ENCODE measurements around the gene B3GAT3.
"Not testable (repeated sequence)": the region's sequence is repeated elsewhere in the genome, so short reads cannot be mapped to it uniquely, and the experiment has no call there.

The B3GAT3 gene

DNA sequence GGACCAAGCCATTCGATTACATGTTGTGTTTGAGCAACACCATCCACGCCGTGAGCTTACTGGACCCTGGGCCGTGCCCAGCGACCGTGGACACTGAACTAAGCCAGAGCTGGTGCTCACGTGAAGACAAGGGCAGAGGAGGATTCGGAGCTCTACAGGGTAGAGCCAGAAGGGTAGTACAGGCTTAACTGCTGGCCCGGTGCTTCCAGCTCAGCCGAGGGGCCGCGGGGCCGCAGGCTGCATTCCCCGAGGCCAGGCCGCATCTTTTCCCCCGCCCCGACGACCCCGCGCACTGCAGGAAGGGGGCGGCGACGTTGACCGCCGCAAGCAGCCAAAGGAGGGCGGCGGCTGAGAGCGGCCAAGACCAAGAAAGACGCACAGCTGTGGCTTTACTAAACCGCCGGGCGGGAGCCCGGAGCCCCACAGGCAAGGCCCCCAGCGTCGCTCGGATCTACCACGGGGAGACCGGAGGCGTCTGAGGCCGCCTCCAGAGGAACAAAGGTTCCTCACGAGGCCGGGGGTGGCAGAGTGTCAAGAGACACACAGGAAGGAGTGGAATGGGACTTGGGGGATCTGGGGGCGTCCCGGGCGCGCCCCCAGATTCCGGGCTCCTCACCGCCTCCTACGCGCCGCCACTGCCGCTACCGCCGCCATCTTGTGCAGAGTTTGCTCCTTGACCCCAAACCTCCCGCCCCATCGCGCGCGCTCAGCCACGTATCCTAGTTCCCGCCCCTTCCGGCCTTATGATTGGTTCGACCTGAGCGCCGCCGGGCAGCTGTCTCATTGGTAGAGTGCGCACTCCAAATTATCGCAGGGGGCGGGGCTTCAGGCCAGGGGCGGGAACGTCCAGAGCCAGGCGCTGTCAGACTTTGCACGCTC lies 24.4 kb upstream of the B3GAT3 start, which contains the start of gene GANAB:
Gene GANAB, minus strand, starts transcription at position 668 of the 879 bp plus-strand sequence. Its CDS starts 14 bp downstream, at position 654.
- DNase-seq (ENCODE audit: low spot score) = peak; percentile 99

DNA sequence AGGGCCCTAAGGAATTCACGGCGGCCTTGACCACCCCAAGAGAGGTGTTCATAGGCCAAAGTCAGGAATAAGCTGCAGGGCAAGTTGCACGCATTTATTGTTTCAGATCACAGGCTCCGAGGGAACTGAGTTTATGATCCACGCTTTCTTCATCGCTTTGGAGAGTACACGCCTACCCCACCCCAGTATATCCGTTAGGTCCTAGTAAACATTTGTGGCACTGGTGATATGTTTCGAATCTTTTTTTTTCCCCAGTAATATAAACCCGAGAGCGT lies 23.8 kb upstream of the B3GAT3 start:
- DNase-seq (ENCODE audit: low spot score) = no peak

DNA sequence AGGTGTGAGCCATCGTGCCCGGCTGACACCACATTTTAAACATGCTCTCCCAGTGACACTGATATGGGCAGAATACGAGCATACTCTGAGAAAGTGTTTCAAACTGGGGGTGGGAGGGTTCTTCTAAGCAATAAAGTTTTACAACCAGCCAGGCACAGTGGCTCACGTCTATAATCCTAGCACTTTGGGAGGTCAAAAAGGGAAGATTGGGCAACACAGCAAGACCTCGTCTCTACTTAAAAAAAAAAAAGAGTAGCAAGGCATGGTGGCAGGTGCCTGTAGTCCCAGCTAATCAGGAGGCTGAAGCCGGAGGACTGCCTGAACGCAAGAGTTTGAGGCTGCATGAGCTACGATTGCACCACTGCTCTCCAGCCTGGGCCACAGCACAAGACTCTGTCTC lies 22.4 kb upstream of the B3GAT3 start:
- DNase-seq (ENCODE audit: low spot score) = no peak

DNA sequence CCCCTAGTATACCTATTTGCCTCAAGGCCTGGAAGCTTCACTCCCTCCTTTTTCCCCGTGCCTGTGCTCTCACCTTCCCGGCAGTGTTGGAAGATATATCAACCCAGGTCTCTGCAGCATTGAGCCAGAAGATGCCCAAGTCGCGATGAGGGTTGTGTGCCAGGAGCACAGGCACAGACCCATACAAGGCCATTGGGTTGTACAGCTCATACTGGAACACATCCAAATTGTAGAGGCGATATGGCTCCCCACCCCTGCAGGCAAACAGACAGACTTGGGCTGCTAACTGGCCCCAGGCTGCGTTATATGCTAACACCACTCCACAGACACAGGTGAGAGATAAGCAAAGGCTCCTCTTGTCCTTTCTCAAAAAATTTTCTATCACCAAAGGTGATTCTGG lies 10.7 kb upstream of the B3GAT3 start:
- DNase-seq (ENCODE audit: low spot score) = no peak

DNA sequence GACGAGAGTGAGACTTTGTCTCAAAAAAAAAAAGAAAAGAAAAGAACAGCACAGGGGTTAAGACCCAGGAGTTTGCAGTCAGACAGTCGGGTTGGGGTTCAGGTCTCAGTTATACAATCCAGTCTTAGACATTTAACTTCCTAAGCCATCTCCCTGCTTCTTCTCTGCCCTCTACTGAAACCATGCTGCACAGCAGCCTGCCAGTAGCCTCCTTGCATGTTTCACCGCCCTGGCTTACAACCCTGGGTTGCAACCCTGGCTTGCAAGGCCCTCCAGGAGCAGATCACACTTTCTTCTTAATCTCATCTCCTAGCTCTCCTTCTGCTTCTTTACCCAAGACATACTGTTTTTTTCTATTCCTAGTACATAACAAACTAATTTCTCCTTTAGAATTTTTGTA lies 5.9 kb upstream of the B3GAT3 start:
- no peak for DNase-seq (ENCODE audit: low spot score)

DNA sequence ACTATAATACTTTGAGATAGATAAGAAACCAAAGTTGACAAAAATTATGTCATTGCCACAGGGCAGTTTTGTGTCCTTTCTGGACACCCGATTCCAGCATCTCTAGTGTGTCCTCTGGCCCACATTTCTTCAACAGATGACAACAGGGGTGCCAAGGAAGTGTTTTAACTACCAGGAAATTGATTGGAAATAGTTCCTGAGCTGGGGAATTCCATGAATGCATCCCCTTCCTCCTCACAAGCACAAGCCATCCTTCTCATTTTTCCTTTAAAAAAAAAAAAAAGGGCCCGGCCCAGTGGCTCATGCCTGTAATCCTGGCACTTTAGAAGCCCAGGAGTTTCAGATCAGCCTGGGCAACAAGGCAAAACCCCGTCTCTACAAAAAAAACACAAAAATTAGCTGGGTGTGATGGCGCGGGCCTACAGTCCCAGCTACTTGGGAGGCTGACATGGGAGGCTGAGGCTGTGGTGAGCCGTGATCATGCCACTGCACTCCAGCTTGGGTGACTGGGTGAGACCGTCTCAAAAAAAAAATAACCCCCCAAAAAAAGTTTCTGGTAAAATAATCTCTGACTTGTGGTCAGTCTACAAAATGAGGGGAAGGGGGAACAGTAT lies 797 bp upstream of the B3GAT3 start:
- DNase-seq (ENCODE audit: low spot score) = no peak

DNA sequence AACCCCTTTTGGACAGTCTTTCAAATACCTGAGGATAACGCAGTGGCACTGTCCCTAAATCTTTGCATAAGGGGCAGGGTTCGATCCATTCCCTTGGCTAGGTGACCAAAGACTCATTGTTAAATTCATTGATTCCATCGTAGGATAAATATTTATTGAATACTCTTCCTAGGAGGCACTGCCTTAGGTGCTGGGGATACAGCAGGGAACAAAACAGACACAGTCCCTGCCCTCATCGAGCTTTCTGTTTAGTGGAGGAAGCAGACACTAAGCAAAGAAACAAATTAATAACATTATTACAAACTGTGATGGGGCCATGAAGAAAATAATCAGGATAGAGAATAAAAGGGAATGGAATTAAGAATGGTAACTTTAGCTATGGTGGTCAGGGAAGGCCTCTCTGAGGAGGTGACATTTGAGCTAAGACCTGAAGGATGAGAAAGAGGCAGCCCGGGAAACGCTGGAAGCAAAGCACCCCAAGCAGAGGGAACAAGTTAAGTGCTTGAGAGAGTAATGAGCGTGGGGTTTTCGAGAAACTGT lies 689 bp downstream of the B3GAT3 start:
- DNase-seq (ENCODE audit: low spot score) = no peak

DNA sequence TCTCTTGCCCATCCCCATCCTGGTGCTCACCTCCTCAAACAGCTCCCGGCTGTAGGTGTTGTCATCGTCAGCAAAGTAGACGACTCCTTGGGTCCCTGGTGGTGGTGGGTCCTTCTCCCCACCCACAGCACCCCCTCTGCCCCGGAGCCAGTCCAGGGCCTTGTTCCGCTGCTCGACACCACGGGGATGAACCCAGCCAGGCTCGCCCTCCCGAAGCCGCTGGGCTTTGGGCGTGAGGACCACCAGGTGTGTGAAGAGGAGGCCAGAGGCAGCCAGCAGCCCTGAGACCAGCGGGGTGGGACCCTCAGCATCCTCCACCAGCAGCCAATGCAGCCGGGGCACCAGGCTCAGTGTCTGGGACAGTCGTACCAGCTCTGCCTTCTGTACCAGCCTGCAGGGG lies 4.8 kb downstream of the B3GAT3 start:
- not testable (repeated sequence) for DNase-seq (ENCODE audit: low spot score)

DNA sequence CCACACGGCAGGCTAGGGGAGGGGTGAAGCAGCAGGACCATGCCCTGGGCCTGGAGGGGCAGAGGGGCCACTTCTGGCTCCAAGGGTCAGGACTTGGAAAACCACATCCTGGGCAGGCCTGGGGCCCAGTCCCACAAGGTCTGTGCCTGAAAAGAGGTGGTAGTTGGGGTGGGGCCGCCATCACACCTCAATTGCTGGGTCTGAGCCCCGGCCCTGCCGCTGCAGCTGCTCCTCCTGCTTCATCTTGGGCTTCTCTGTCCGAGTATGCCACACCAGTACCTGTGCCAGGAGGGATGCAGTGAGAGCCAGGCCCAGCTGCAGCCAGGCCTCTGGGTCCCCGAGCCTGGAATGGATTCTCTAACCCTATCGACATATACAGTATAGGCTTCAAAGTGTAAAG lies 6.3 kb downstream of the B3GAT3 start:
- DNase-seq (ENCODE audit: low spot score) = no peak

DNA sequence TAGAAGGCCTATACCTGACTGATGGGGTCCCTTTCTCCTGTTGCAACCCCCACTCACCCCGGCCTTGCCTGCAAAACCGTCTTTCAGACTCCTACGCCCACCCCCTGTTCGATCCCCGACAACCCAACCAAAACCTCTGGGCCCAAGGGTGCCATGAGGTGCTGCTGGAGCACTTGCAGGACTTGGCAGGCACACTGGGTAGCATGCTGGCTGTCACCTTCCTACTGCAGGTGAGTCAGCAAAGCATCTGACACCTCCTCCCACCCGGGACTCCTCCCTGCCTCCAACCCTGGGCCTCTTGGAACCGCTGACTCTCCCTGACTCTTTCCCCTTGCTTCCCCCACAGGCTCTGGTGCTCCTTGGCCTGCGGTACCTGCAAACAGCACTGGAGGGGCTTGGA lies 7.5 kb downstream of the B3GAT3 start:
- DNase-seq (ENCODE audit: low spot score) = peak; percentile 47

DNA sequence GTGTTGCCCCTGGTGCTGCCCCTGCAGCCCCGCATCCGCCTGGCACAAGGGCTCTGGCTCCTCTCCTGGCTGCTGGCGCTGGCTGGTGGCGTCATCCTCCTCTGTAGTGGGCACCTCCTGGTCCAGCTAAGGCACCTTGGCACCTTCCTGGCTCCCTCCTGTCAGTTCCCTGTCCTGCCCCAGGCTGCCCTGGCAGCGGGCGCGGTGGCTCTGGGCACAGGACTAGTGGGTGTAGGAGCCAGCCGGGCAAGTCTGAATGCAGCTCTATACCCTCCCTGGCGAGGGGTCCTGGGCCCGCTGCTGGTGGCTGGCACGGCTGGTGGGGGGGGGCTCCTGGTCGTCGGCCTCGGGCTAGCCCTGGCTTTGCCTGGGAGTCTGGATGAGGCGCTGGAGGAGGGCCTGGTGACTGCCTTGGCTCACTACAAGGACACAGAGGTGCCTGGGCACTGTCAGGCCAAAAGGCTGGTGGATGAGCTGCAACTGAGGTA lies 8.5 kb downstream of the B3GAT3 start:
- DNase-seq (ENCODE audit: low spot score) = no peak

DNA sequence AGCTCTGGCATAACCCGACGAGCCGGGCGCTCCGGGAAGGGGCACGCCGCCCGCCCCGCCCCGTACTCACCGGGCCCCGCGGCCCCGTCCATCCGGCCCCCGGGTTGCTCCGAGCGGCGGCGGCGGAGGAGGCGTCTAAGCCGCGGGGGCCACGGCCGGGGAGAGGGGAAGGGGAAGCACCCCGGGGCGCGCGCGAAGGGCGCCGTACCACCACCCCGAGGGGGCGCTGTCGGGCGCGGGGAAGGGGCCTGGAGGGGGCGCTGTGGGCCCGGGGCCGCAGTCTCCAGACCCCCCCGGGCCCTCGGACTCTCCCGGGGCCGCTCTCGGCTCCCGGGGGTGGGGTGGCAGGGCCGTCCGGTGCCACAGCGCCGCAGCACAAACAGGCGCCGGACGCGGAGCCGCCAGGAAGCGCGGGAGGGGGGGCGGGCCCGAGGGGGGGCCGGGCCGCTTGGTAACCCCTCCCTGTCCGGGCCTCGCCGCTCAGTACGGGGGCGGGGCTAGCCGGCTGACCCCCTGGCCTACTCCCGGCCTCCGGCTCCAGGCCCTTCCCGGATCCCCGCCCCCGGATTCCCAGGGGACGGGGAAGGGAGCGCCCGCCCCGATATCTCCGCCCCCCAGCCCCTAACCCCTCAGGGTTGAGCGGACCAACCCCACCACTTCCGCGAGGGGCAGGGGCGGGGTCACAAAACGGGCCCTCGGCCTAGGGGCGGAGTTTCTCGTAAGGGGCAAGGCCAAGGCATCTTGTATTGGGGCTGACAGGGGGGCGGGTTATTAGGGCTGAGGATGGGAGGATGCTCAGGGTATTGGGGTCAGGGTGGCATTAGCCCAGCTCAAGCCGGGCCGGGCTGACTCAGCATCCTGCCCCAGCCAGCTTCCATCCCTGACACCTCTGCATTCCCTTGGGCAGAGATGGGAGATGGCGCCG lies 9.2 kb downstream of the B3GAT3 start, which contains the start of the genes EML3 and ROM1:
Gene EML3, minus strand, starts transcription at position 410 of the 925 bp plus-strand sequence. Its CDS starts 318 bp downstream, at position 92.
Gene ROM1, plus strand, starts transcription at position 892 of the 925 bp plus-strand sequence. Its CDS starts 25 bp downstream, at position 917.
- DNase-seq (ENCODE audit: low spot score) = peak; percentile 88

DNA sequence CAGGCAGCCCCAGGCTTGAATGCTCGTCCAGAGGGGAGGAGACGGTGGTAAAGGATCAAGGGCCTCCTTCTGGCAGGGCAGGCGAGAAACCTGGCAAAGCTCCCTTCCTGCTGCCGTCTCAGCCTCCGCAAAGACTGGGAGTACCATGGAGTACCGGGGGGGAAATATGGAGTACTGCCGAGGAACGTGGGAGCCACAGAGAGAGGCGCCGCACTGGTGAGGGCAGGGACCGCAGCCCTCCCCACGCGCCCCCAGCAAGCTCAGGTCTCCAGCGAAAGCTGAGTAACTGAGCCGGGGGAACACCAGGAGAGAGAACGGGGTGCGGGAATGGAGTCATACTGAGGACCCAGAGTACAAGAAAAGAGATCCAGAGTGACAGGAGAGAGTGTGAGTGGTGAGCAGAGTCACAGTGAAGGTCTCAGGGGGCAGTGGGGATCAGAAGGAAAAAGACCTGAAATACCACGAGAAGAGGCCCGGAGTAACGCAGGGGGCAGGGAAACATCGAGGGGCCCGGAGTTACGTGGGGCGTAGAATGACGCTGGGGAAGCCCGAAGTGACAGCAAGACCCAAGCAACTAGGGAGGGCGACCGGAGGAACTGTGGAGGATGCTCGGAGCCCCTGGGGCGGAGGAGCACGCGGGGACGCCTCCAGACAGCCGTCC lies 10.0 kb downstream of the B3GAT3 start:
- DNase-seq (ENCODE audit: low spot score) = no peak

DNA sequence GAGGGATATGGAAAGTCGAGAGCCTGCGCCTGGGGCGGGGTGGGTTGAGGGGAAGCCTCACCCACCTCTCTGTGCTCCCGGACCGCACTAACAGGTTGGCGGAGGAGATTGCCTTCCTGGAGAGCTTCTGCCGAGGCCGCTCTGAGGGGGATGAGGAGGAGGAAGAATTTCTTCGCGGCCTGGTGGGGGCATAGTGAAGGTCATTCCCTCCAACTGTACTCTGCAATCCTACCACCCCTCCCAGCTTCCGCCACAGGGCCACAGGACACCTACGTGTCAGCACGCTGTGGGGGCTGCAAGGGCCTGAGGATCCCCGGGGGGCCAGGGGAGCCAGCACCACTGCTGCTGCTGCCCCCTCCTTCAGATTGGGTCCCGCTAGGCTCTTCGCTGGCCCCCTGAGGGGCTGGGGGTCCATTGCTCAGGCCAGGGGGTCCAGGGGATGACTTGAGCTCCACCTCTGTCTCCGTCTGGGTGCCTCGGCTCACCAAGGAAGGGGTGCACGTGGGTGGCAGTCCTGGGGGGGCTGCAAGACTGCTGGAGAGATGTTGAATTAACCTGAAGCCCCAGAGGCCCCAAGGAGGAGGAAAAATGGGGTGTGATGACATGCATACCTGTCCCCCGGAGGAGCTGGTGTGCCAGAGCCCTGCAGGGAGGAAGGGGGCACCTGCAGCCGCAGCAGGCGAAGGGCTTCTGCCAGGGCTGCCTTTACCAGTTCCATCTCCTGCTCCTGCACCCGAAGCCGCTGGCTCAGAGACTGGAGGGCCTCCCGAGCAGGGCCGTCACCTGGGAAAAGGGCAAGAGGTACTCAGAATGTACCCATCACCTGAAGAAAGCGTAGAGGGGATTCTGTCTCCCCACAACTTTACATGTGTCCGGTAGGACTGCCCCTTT lies 10.7 kb downstream of the B3GAT3 start:
- DNase-seq (ENCODE audit: low spot score) = no peak

DNA sequence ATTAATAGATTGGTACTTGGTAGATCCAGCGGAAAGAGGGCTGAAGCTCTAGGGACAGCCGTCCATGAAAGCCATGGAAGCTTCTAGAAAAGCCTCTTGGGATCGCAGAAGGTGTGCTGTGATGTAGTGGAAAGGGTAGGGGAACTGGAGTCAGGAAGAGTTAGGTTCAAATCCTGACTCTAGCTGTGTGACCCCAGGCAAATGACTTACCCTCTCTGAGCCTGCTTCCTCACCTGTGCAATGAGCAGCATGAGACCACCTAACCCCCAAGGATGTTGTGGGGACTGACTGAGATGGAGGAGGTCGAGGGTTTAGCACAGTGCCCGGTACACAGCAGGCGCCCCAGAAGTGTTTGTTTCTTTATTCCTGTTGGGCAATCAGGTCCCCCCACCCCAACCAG lies 11.4 kb downstream of the B3GAT3 start:
- DNase-seq (ENCODE audit: low spot score) = no peak

DNA sequence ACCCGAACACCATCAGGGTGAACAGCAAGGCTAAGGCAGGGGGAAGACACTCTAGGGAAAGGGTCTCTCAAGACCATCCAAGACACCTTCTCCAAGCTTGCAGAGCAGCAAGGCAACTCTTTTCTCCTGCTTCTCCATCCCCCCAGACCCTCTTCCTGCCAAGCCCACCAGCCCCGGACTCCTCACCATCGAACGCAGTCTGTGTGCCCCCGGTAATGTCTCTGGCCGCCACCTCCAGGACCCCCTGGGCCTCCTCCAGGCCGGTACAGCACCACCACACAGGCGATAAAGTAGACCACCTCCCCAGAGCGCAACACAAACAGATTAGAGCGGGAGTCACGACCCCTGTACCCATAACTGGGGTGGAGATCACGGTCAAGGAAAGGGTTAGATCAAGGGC lies 13.0 kb downstream of the B3GAT3 start:
- no peak for DNase-seq (ENCODE audit: low spot score)

DNA sequence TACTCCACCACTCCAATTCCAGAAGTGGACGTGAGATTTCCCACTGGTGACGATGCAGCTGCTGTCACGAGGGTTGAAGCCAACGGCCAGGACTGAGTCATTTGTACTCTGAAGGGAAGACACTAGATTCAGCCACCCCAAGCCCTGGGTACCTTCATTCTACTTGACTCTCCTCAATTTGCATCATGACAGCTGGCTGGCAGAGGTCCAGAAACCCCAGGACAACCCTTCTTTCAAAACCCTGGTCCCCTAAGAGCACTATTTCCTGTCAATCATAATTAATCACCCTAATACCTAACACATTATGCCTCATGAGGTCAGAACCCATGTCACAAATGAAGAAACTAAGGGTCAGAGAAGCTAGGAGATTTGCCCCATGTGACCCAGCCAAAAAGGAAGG lies 14.1 kb downstream of the B3GAT3 start:
- no peak for DNase-seq (ENCODE audit: low spot score)

DNA sequence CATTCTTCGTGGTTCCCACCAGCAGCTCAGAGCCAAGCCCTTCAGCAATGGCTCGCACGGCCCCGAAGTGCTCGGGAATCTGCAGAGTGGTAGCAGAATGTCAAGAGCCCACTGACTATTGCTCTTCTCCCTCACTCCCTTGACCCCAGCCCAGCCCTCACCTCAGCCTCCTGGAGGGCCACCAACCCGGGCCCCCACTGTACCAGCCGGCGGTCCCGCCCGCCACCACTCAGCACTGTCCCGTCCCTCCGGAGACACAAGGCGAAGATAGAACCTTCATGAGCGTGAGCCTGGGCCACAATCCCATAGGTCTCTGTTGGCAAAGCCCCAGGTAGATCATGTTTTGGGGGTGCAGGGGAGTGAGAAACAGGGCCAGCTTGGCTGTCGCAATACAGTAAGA lies 15.9 kb downstream of the B3GAT3 start:
- no peak for DNase-seq (ENCODE audit: low spot score)

DNA sequence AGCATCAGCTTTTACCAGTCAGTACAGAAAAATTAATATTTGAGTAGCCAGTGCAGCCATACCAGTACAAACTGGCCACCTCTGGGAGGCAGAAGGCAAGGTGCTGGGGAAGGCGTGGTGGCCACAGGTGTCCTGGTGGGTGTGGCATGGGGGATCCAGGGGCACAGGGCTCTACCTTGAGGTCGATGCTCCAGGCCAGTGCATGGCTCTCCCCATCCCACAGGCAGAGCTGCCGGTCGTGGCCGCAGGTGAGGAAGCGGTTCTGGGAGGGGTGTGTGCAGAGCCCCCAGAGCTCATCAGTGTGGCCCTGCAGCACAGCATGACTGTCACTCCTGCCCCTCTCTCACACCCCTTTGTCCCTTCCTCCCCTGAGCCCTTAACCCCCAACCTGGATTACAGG lies 16.3 kb downstream of the B3GAT3 start:
- no peak for DNase-seq (ENCODE audit: low spot score)

DNA sequence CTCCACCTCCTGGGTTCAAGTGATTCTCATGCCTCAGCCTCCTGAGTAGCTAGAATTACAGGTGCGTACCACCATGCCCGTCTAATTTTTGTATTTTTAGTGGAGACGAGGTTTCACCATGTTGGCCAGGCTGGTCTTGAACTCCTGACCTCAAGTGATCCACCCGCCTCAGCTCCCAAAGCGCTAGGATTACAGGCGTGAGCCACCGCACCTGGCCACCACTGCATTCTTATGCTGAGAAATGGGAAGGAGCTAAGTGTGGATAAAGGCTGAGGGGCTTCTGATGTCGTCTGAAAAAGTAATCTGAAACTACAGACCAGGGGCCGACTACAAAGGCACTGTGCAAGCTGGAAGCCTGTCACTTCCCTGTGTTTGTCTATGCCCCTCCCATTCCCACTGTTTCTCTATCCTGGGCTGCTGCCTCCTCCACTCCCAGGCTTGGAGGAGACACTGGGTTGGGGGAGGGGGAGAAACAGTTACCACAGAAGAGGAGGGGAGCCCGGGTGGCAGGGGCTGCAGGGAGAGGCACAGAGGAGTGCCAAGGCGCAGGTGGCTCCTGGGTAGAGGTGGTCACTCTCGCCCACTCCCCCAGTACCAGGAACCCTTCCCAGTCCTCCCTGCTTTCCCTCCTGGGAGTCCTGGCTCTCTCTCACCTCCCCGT lies 17.2 kb downstream of the B3GAT3 start:
- no peak for DNase-seq (ENCODE audit: low spot score)

All from activated CD4-positive, alpha-beta T cell treated with anti-CD3 and anti-CD28 coated beads, Interleukin-2, Interleukin-4, amounts not matched to agents 100 ng/mL and 50 ng/mL, durations not matched to agents 16 hours and 8 hours (primary cell).